CD4-positive, alpha-beta T cell treated with Interleukin-4 for 4 hours (primary cell): ENCODE results near the gene PROP1.
"Not testable (repeated sequence)": the region's sequence is repeated elsewhere in the genome, so short reads cannot be mapped to it uniquely, and the experiment has no call there.

Source experiments
- DNase-seq: peaks from one replicate; pipeline ENCODE4 v3.0.0-alpha.2; 2020

Gene PROP1

DNA sequence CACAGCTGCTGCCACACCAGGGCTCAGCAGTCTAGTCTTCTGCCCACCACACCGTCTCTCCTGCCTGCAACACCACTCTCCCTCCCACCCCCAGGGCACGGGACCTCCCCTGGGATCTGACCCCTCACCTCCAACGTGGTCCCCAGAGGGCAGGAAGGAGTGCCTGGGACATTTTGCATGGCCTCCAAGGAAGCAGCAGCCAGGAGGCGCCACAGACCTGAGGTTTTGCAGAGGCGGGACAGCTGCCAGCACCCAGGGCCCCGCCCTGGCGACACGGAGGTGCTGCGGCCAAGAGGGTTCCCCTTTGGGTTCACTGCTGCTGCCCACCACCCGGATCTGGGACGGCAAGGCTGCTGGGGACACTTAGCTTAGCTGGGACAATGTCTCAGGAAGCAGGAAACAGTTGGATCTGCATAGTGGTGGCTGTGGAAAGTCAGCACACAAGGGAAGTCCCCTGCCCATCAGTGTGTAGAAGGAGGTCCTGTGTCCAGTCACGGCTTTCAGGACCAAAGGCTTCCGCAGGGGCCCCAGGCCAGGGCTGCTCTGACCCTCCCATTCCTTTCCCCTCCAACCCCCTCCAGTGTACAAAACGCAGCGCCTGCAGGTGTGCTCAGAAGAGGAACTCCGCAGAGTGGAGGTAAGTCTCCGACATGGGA is 13.8 kb downstream of the PROP1 start:
- no peak for DNase-seq

GRCh38 chr5:177981296-177982071 is 14.6 kb downstream of the PROP1 start:
- DNase-seq: no peak

DNA sequence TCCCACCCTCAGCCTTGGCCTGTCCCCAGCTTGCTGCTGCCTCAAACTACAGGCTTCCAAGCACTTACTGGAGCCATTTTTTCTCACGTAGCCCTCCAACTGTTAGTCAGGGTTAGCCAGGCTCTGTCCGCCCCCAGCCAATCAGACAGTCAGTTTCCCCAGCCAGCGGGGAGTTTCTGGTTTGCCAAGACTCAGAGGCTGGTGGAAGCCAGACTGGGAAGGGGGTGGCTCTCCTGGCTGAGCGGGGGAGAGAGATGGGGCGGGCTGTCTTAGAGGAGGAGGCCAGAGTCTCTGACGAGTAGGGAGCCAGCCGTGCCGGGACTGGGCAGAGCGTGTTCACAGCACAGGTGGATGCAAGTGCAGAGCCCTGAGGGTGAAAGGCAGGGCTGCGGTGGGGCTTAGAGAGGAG is 15.3 kb downstream of the PROP1 start:
- no peak for DNase-seq

DNA sequence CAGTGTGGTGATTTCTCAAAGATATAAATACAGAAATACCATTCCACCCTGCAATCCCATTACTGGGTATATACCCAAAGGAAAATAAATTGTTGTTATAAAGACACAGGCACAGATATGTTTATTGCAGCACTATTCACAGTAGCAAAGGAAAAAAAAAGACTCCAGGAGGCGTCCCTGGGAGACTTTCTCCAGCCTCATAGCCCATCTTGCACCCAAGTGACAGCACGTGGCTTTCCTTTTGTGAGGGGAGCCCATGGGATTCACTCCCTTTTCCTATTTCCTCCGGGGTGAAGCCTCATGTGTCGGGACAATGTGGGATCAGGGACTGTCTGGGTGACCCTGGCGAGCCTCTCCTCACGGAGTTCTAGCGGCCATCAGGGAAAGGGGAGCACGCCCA is 18.4 kb downstream of the PROP1 start:
- not testable (repeated sequence) for DNase-seq

- no peak for DNase-seq
Observed at GRCh38 chr5:177973066-177973635, 22.9 kb downstream of the PROP1 start.

GRCh38 chr5:177972613-177973012 is 23.4 kb downstream of the PROP1 start:
- DNase-seq: no peak

GRCh38 chr5:177972014-177972413 is 24.0 kb downstream of the PROP1 start:
- DNase-seq: not testable (repeated sequence)

- no peak for DNase-seq
Observed at GRCh38 chr5:177968661-177969211, 27.3 kb downstream of the PROP1 start.

GRCh38 chr5:177967221-177967887 is 28.7 kb downstream of the PROP1 start:
- no peak for DNase-seq

DNA sequence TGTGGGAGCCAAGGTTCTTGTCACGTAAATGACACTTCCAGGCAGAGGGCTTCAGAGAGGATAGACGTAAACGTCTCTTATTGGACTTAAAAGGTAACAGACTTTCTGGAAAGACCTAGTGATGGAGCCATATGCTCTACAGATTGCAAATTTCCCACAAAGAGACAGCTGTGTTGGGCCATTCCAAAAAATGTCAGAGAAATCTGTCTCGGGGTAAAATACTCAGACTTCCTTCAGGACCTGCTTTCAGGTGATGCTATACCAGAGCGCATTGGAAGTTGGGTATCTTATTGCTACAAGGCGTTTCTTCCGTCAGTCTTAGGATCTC is 29.2 kb downstream of the PROP1 start:
- no peak for DNase-seq

DNA sequence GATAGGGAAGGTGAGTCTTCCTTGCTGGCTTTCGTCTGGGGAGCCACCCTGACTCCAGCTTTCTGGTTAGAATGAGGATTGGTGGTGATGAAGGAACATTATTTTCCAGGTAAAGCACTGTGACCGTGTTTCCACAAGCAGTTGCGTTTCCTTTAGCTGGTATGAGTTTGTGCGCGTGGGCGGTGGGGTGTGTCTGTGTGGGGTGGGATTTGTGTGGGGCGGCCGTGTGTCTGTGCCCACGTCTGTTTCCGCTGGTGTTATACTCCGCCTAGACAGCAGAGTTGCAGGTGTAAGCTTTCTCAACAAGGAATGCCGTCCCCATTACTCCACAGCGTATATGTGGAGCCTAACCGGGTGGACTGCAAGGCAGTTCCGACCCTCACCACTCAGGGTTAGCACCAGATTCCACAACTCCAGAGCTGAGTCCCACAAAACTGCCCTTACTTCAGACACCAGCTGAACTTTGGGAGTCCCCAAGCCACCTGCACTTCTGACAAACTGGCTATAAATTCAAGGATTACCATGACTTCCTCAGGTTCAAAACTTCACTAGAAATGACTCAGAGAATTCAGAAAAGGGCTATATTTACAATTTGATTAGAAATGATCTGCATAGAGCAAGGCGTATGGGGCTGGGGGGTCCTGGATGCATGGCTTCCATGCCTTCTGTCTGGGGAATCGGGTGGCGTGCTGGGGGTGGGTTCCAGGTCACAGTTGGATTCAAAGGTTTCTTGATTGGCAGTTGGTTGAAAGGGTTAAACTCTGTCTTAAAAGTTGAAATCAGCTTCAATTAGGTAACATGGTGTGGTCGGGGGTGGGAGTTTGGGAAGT is 29.8 kb downstream of the PROP1 start:
- no peak for DNase-seq

DNA sequence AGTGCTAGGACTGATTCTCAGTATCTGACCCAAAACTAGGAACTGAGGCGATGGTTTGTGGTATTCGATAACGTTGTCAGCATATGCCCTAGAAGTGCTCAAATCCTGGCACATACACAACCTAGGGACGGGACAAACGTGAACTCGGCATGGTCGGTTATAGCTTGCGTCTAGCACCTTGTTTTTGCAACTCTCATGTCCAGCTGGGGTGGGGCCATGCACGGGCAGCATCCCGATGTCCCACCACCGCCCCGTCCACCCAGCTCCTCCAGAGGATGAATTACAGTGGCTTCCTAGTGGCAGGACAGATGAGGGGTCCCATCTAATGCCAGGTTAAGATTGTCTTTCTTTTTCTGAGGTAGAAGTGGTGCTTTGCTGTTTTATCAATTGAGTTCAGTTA is 31.6 kb downstream of the PROP1 start:
- DNase-seq: no peak

- DNase-seq: no peak
Observed at GRCh38 chr5:177963966-177964365, 32.1 kb downstream of the PROP1 start.

GRCh38 chr5:177959315-177959714 is 36.7 kb downstream of the PROP1 start:
- no peak for DNase-seq

DNA sequence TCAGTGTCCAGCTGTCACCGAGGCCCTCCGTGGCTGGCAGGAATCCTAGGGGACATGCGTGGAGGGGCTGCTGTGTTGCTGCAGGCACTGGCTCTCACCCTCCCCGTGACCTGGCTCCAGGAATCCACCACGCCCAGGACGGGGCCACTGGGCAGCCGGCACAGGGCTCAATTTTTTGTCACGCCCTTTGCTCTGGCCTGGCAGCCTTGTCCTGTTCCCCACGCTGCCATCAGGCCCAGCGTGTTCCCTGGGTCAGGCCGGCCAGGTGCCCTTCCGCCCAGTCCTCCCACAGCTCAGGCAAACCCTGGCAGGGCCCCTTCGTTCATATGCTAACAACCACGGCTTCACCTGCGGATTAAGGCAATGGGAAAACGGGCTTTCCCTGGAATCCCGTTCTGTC is 37.3 kb downstream of the PROP1 start:
- no peak for DNase-seq

GRCh38 chr5:177957241-177957640 is 38.8 kb downstream of the PROP1 start:
- no peak for DNase-seq

- DNase-seq: not testable (repeated sequence)
Observed at GRCh38 chr5:177953101-177953500, 42.9 kb downstream of the PROP1 start.

DNA sequence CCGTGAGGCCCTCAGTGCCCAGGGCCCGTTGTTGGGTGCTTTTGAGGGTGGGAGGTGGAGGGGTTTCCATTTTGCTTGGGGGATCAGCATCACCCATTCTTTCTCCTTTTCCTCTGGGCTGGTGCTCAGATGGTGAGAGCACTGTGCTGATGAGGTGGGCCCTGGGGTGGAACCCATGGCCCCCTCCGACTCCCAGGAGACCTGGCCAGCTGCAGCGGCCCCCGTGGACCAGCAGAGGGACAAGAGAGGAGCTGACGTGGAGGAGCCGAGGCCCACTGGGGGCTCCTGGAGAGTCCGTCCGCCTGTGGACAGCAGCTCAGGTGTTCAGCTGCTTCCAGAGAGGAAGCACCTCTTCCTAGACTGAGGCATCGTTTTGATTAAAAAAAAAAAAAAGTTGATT is 46.4 kb downstream of the PROP1 start:
- DNase-seq: not testable (repeated sequence)

- DNase-seq: not testable (repeated sequence)
Observed at GRCh38 chr5:177949065-177949464, 47.0 kb downstream of the PROP1 start.

GRCh38 chr5:177947912-177948311 is 48.1 kb downstream of the PROP1 start:
- not testable (repeated sequence) for DNase-seq

DNA sequence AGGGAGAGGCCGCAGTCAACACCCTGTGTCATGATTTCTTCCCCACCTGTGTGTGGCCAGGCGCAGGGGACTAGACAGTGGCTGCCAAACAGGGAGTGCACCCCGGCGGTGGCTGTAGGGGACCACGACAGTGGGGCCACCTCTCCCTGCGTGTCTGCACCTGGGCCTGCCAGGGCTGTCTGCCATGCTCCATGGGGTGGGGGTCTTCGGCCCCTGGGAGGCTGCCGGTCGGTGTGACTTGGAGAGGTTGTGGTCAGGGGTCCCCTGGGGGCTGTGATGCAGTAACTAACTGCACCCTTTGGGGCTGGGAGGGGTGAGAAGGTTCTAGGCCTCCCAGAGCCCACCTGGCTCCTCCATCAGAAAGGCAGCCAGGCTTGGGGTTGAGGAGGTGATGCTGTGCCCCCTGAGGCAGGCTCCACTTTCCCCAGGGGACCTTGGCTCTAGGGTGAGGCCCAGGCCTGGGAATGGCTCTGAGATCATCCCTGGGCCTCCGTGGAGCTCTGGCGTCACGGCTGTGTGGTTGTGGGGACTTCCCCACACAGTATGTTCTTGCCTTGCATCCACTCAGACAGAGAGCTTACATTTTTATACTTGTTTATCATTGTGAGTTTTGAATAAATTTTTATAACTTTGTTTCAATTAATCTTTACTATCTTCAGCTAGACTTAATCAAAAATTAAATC is 50.3 kb downstream of the PROP1 start:
- DNase-seq: not testable (repeated sequence)

GRCh38 chr5:177945145-177945544 is 50.9 kb downstream of the PROP1 start:
- not testable (repeated sequence) for DNase-seq
